OCI-LY3 (cell line): ENCODE measurements around the gene NRG2.

Experiments
- CTCF ChIP-seq: fragments of 200-600, 300-600 bp; sonication (generic); IDR thresholded peaks from 2 replicates; pipeline ENCODE4 v1.5.1; 2014; ENCODE audit warnings: antibody characterized with exemption, low read length, low read depth
- EZH2phosphoT487 ChIP-seq: fragments of 200-600 bp; shearing (Covaris generic); IDR thresholded peaks from 2 replicates; pipeline ENCODE4 v1.6.1; 2018; ENCODE audit warnings: antibody characterized with exemption, mixed run types, low read depth

- TF ChIP-seq CTCF: no peak
- TF ChIP-seq EZH2phosphoT487: no peak
Observed at GRCh38 chr5:139954462-139954861, 88.6 kb downstream of the NRG2 start.
